HepG2 (cell line): ENCODE results near the gene HAO2.

Experiments
- EZH2 ChIP-seq: conservative IDR thresholded peaks from 2 replicates; pipeline ENCODE4 v1.6.1; 2012; ENCODE audit warnings: mild to moderate bottlenecking, low read depth, low read length, moderate library complexity
- HNRNPH1 ChIP-seq: fragments of 200-400 bp; formaldehyde crosslinking; optimal IDR thresholded peaks from 2 replicates; pipeline ENCODE3; 2017; ENCODE audit warnings: mild to moderate bottlenecking, low read depth, low read length
- KDM1A ChIP-seq: IDR thresholded peaks from 2 replicates; pipeline ENCODE4 v1.6.1; 2016; ENCODE audit warnings: missing compliant biosample characterization
- PLRG1 ChIP-seq: fragments of 450-650 bp; conservative IDR thresholded peaks from 2 replicates; pipeline ENCODE4 v1.6.1; 2016
- ZNF567 ChIP-seq: sonication (generic); formaldehyde crosslinking; IDR thresholded peaks from 2 replicates; pipeline ENCODE4 v1.8.1; 2023; ENCODE audit warnings: mild to moderate bottlenecking, missing genetic modification reagents, borderline replicate concordance
- TF ChIP-seq, protein P1 (sequence below): sonication (generic); formaldehyde crosslinking; IDR thresholded peaks from 2 replicates; pipeline ENCODE4 v1.4.0; 2020; ENCODE audit warnings: missing genetic modification reagents
- TF ChIP-seq, protein P2 (sequence below): sonication (generic); formaldehyde crosslinking; IDR thresholded peaks from 2 replicates; pipeline ENCODE4 v1.5.0; 2020; ENCODE audit warnings: mild to moderate bottlenecking, missing genetic modification reagents, moderate library complexity
- TF ChIP-seq, protein P3 (sequence below), 2 experiments: sonication (generic) in 1 of 2; formaldehyde crosslinking in 1 of 2; IDR thresholded peaks; 2 replicates each; pipeline versions ENCODE4 v1.4.0 to v1.6.1; 2018 to 2020; ENCODE audit warnings: missing genetic modification reagents in 2 of 2, borderline replicate concordance in 1 of 2, low read depth in 1 of 2, mild to moderate bottlenecking in 1 of 2, missing biosample characterization in 1 of 2
- TF ChIP-seq, protein P4 (sequence below): sonication (generic); formaldehyde crosslinking; IDR thresholded peaks from 2 replicates; pipeline ENCODE4 v1.8.1; 2023; ENCODE audit warnings: missing genetic modification reagents, inconsistent platforms, borderline replicate concordance

DNA sequence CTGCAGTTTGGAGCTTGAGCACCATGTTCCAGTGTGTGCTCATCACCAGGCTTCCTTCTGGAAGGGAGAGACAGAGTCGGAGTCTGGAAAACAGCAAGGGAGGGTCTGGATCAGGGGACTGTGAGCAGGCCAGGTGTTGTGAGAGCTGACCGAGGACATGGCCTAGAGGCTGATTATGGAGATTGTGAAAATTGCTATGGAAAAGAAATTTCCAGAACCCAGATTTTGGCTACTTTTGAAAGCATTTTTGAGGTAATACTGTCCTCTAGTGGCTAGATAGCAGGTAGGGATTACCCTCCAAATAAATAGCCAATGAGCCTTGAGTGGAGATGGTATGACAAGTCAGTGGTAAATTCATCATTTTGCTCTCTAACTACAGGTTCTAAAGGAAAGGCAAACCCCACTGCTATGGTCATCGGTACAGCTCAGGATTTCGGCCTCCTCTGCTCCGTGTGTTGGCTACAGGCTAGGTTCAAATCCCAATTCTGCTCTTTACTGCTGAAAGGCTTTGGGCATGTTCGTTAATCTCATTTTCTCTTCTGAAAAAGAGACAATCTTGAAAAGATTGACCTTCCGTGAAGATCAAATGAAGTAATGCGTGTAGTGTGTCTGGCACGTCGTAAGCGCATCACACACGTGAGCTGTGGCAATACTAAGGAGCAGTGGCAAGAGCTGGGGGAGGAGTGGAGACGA is 1.0 kb upstream of the HAO2 start:
- TF ChIP-seq EZH2 (no peak), HNRNPH1 (no peak), KDM1A (no peak), PLRG1 (no peak), ZNF567 (CRISPR knock-in tag) (no peak)
- TF ChIP-seq, protein P1, sequence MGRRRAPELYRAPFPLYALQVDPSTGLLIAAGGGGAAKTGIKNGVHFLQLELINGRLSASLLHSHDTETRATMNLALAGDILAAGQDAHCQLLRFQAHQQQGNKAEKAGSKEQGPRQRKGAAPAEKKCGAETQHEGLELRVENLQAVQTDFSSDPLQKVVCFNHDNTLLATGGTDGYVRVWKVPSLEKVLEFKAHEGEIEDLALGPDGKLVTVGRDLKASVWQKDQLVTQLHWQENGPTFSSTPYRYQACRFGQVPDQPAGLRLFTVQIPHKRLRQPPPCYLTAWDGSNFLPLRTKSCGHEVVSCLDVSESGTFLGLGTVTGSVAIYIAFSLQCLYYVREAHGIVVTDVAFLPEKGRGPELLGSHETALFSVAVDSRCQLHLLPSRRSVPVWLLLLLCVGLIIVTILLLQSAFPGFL (CRISPR knock-in tag) = no peak
- TF ChIP-seq, protein P2, sequence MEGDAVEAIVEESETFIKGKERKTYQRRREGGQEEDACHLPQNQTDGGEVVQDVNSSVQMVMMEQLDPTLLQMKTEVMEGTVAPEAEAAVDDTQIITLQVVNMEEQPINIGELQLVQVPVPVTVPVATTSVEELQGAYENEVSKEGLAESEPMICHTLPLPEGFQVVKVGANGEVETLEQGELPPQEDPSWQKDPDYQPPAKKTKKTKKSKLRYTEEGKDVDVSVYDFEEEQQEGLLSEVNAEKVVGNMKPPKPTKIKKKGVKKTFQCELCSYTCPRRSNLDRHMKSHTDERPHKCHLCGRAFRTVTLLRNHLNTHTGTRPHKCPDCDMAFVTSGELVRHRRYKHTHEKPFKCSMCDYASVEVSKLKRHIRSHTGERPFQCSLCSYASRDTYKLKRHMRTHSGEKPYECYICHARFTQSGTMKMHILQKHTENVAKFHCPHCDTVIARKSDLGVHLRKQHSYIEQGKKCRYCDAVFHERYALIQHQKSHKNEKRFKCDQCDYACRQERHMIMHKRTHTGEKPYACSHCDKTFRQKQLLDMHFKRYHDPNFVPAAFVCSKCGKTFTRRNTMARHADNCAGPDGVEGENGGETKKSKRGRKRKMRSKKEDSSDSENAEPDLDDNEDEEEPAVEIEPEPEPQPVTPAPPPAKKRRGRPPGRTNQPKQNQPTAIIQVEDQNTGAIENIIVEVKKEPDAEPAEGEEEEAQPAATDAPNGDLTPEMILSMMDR (CRISPR knock-in tag) = peak; percentile 88
- TF ChIP-seq, protein P3, sequence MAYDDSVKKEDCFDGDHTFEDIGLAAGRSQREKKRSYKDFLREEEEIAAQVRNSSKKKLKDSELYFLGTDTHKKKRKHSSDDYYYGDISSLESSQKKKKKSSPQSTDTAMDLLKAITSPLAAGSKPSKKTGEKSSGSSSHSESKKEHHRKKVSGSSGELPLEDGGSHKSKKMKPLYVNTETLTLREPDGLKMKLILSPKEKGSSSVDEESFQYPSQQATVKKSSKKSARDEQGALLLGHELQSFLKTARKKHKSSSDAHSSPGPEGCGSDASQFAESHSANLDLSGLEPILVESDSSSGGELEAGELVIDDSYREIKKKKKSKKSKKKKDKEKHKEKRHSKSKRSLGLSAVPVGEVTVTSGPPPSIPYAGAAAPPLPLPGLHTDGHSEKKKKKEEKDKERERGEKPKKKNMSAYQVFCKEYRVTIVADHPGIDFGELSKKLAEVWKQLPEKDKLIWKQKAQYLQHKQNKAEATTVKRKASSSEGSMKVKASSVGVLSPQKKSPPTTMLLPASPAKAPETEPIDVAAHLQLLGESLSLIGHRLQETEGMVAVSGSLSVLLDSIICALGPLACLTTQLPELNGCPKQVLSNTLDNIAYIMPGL (CRISPR knock-in tag; IDR thresholded peaks at IDR 0.05; ENCODE audit: borderline replicate concordance in 1 of 2, low read depth in 1 of 2) = no peak
- TF ChIP-seq, protein P4, sequence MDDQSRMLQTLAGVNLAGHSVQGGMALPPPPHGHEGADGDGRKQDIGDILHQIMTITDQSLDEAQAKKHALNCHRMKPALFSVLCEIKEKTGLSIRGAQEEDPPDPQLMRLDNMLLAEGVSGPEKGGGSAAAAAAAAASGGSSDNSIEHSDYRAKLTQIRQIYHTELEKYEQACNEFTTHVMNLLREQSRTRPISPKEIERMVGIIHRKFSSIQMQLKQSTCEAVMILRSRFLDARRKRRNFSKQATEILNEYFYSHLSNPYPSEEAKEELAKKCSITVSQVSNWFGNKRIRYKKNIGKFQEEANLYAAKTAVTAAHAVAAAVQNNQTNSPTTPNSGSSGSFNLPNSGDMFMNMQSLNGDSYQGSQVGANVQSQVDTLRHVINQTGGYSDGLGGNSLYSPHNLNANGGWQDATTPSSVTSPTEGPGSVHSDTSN = no peak
